Astrocyte (in vitro differentiated cells and primary cell): ENCODE data around the gene POR. TPM values are rescaled to one million over a fixed set of nuclear protein-coding genes. Genes with fewer than 3 reads are reported as not detected.
"Not testable (repeated sequence)": the region's sequence is repeated elsewhere in the genome, so short reads cannot be mapped to it uniquely, and the experiment has no call there.

Experiments
- DNase-seq: peaks from one replicate; pipeline ENCODE4 v3.0.0-alpha.2; 2010; ENCODE audit warnings: low read depth
- FAIRE-seq: peaks from 2 replicates; lab custom pipeline; 2011; peaks lifted over from hg19 to GRCh38; lab: Jason Lieb, UNC
- H2AFZ ChIP-seq: 2 replicates; pipeline ENCODE4 v1.6.0; 2012; ENCODE audit warnings: low read depth, low read length, inconsistent platforms
- H3K27ac ChIP-seq: 2 replicates; pipeline ENCODE4 v1.5.1; 2011; ENCODE audit warnings: low read depth, low read length, inconsistent platforms
- H3K27me3 ChIP-seq: 2 replicates; pipeline ENCODE4 v1.6.0; 2011; ENCODE audit warnings: low read length, inconsistent platforms; ENCODE audit not compliant: insufficient read depth
- H3K36me3 ChIP-seq: 2 replicates; pipeline ENCODE4 v1.5.1; 2011; ENCODE audit warnings: low read length, inconsistent platforms; ENCODE audit not compliant: insufficient read depth
- H3K4me1 ChIP-seq: 2 replicates; pipeline ENCODE4 v1.5.1; 2011; ENCODE audit warnings: low read length, inconsistent platforms; ENCODE audit not compliant: insufficient read depth
- H3K4me2 ChIP-seq: 2 replicates; pipeline ENCODE4 v1.6.0; 2012; ENCODE audit warnings: low read length, inconsistent platforms
- H3K4me3 ChIP-seq: 2 replicates; pipeline ENCODE4 v1.5.1; 2011; ENCODE audit warnings: low read depth, mild to moderate bottlenecking, low read length, inconsistent platforms; ENCODE audit not compliant: insufficient read depth
- H3K79me2 ChIP-seq: 2 replicates; pipeline ENCODE4 v1.6.0; 2012; ENCODE audit warnings: mild to moderate bottlenecking, low read length, inconsistent platforms; ENCODE audit not compliant: insufficient read depth
- H3K9ac ChIP-seq: 2 replicates; pipeline ENCODE4 v1.6.0; 2012; ENCODE audit warnings: mild to moderate bottlenecking, low read length, inconsistent platforms
- H3K9me3 ChIP-seq: 2 replicates; pipeline ENCODE4 v1.5.1; 2012; ENCODE audit warnings: low read depth, mild to moderate bottlenecking, low read length, inconsistent platforms; ENCODE audit not compliant: insufficient read depth
- H4K20me1 ChIP-seq: 2 replicates; pipeline ENCODE4 v1.6.0; 2012; ENCODE audit warnings: low read length, inconsistent platforms; ENCODE audit not compliant: insufficient read depth
- H3K27ac Mint-ChIP-seq: one replicate; pipeline ENCODE4 v1.8.0; 2021; ENCODE audit warnings: mild to moderate bottlenecking, mixed read lengths; ENCODE audit not compliant: unreplicated experiment
- H3K27me3 Mint-ChIP-seq: one replicate; pipeline ENCODE4 v1.8.0; 2021; ENCODE audit warnings: low read depth, mixed read lengths; ENCODE audit not compliant: unreplicated experiment
- H3K36me3 Mint-ChIP-seq: one replicate; pipeline ENCODE4 v1.8.0; 2021; ENCODE audit warnings: low read depth, mixed read lengths; ENCODE audit not compliant: unreplicated experiment
- H3K4me1 Mint-ChIP-seq: one replicate; pipeline ENCODE4 v1.8.0; 2021; ENCODE audit warnings: low read depth, mixed read lengths; ENCODE audit not compliant: unreplicated experiment
- H3K4me3 Mint-ChIP-seq: one replicate; pipeline ENCODE4 v1.8.0; 2021; ENCODE audit warnings: mild to moderate bottlenecking, moderate library complexity, mixed read lengths; ENCODE audit not compliant: unreplicated experiment
- H3K9me3 Mint-ChIP-seq: one replicate; pipeline ENCODE4 v1.8.0; 2021; ENCODE audit warnings: mild to moderate bottlenecking, mixed read lengths; ENCODE audit not compliant: unreplicated experiment
- CTCF ChIP-seq: IDR thresholded peaks from 2 replicates; pipeline ENCODE4 v1.5.1; 2011; ENCODE audit warnings: low read depth, mild to moderate bottlenecking, inconsistent platforms, low read length, moderate library complexity; ENCODE audit not compliant: insufficient read depth
- EZH2 ChIP-seq: IDR thresholded peaks from 2 replicates; pipeline ENCODE4 v1.6.1; 2012; ENCODE audit warnings: mild to moderate bottlenecking, low read length, inconsistent platforms; ENCODE audit not compliant: insufficient read depth
- total RNA-seq: library from RNA; stranded (reverse); gene quantifications from 2 replicates; pipeline ENCODE4 v1.2.1, GENCODE V29; 2021

Gene POR
- total RNA-seq, 1 donor from 2014 or later, result 73.6 TPM

DNA sequence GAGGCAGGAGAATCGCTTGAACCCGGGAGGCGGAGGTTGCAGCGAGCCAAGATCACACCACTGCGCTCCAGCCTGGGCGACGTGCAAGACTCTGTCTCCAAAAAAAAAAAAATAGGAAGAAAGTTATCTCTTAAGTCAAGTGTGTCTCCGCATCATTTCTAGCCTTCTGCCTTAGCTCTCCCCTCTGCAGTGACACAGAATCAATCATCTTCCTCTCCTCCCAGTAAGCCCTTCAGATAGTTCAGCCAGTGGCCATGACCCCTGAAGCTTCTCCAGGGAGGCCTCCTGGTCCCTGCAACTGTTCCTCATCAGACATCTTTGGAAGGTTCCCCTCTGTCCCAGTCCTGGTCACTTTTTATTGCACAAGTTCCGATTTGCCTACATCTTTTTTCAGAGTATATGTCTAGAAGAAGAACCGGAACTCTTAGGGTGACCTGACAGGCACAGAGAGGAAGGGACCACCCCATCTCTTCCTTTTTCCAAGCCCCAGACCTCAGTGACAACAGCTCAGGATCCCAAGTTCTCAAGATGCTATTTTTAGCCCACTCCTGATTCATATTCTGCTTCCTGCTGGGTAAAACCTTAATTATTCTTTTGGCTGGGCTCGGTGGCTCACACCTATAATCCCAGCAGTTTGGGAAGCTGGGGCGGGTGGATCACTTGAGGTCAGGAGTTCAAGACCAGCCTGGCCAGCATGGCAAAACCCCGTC lies 42.7 kb upstream of the POR start:
- Mint-ChIP-seq H3K9me3 (no peaks in the 10 kb centered on the region), H3K27me3 (no peaks in the 10 kb centered on the region), H3K36me3 (no peaks in the 10 kb centered on the region), H3K27ac (no peak overlapping the region), H3K4me1 (peaks cover 8% of the 10 kb centered on the region), H3K4me3 (no peak overlapping the region)
- Histone ChIP-seq H3K27ac (no peak overlapping the region), H3K27me3 (no peaks in the 10 kb centered on the region), H3K36me3 (no peaks in the 10 kb centered on the region), H3K4me2 (peak overlapping the region; percentile 8), H3K79me2 (no peaks in the 10 kb centered on the region), H3K4me1 (peaks cover 7% of the 10 kb centered on the region), H2AFZ (no peak overlapping the region), H3K9me3 (no peaks in the 10 kb centered on the region), H4K20me1 (no peaks in the 10 kb centered on the region), H3K9ac (no peak overlapping the region), H3K4me3 (no peak overlapping the region)
- no peak for FAIRE-seq
- TF ChIP-seq EZH2 (no peak), CTCF (no peak)
- DNase-seq, result no peak

- not testable (repeated sequence) for H3K9me3 ChIP-seq, H3K27me3 ChIP-seq, H3K27ac ChIP-seq, H2AFZ ChIP-seq, DNase-seq, H3K79me2 ChIP-seq, H3K9ac ChIP-seq, H3K4me2 ChIP-seq, H3K4me3 ChIP-seq, H3K9me3 Mint-ChIP-seq, FAIRE-seq, H3K4me3 Mint-ChIP-seq, H3K36me3 Mint-ChIP-seq, H4K20me1 ChIP-seq, H3K27me3 Mint-ChIP-seq, H3K36me3 ChIP-seq, H3K27ac Mint-ChIP-seq
- H3K4me1 Mint-ChIP-seq, result peaks cover 14% of the 10 kb centered on the region
- H3K4me1 ChIP-seq, result peaks cover 13% of the 10 kb centered on the region
These were observed 40.8 kb upstream of the POR start for GRCh38 chr7:75874180-75874579.

DNA sequence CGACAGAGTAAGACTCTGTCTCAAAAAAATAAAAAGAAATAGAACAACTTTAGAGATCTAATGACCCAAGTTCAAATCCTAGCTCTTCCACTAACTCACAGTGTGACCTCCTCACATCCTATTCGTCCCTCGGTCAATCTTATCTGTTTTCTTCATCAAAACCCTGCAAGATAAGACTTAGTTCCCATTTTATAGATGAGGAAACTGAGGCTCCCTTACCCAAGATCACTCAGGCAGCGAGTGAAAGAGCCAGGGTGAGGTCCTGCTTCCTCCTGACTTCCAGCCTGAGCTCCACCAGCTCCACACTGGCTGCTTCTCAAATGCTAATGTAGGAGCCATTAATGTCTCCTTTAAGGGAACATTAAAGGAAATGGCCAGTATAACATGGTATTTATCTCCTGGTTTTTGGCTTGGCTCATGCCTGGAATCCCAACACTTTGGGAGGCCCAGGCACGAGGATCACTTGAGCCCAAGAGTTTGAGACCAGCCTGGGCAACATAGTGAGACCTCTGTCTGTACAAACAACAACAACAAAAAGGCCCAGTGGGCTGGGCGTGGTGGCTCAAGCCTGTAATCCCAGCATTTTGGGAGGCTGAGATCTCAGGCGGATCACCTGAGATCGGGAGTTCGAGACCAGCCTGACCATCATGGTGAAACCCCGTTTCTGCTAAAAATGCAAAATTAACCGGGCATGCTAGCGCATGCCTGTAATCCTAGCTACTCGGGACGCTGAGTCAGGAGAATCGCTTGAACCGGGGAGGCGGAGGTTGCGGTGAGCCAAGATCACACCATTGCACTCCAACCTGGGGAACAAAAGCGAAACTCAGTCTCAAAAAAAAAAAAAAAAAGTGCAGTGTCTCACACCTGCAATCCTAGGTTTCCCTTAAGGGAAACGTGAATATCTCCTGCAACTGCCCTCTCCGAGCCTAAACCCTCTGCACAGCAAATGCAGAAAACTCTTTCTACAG lies 39.6 kb upstream of the POR start:
- DNase-seq (no peak), FAIRE-seq (no peak)
- no peak overlapping the region for H3K9ac ChIP-seq
- H3K36me3 Mint-ChIP-seq, result no peaks in the 10 kb centered on the region
- H3K27ac Mint-ChIP-seq, result no peak overlapping the region
- H3K27me3 ChIP-seq, result no peaks in the 10 kb centered on the region
- no peaks in the 10 kb centered on the region for H3K9me3 ChIP-seq
- H3K79me2 ChIP-seq, result peaks cover 15% of the 10 kb centered on the region
- H3K36me3 ChIP-seq, result no peaks in the 10 kb centered on the region
- H3K27me3 Mint-ChIP-seq, result no peaks in the 10 kb centered on the region
- H3K27ac ChIP-seq, result no peak overlapping the region
- no peak overlapping the region for H2AFZ ChIP-seq
- TF ChIP-seq CTCF, result no peak
- TF ChIP-seq EZH2, result no peak
- no peak overlapping the region for H3K4me2 ChIP-seq
- H4K20me1 ChIP-seq, result peaks cover 9% of the 10 kb centered on the region
- peaks cover 17% of the 10 kb centered on the region for H3K4me1 Mint-ChIP-seq
- peaks cover 24% of the 10 kb centered on the region for H3K4me1 ChIP-seq
- H3K4me3 ChIP-seq, result no peak overlapping the region
- no peak overlapping the region for H3K4me3 Mint-ChIP-seq
- no peaks in the 10 kb centered on the region for H3K9me3 Mint-ChIP-seq
